DMS79 (cell line): ENCODE data around the gene PIH1D2.
"Not testable (repeated sequence)": the region's sequence is repeated elsewhere in the genome, so short reads cannot be mapped to it uniquely, and the experiment has no call there.

Experiments used
- DNase-seq: peaks from one replicate; lab custom pipeline; 2025; lab: John Stamatoyannopoulos, UW

PIH1D2 gene

GRCh38 chr11:112057170-112057569 is 16.6 kb downstream of the PIH1D2 start:
- DNase-seq: no peak

GRCh38 chr11:112051768-112052167 is 22.0 kb downstream of the PIH1D2 start:
- DNase-seq: no peak

- no peak for DNase-seq
These were observed 23.1 kb downstream of the PIH1D2 start for GRCh38 chr11:112050721-112051120.

GRCh38 chr11:112049777-112050176 is 24.0 kb downstream of the PIH1D2 start:
- no peak for DNase-seq

- DNase-seq: not testable (repeated sequence)
These were observed 25.6 kb downstream of the PIH1D2 start for GRCh38 chr11:112048256-112048655.

- not testable (repeated sequence) for DNase-seq
These were observed 27.2 kb downstream of the PIH1D2 start for GRCh38 chr11:112046647-112047046.

- DNase-seq: no peak
These were observed 28.9 kb downstream of the PIH1D2 start for GRCh38 chr11:112044961-112045360.

- no peak for DNase-seq
These were observed 30.9 kb downstream of the PIH1D2 start for GRCh38 chr11:112042961-112043304.

GRCh38 chr11:112042161-112042960 is 31.5 kb downstream of the PIH1D2 start:
- no peak for DNase-seq

GRCh38 chr11:112037527-112037926 is 36.3 kb downstream of the PIH1D2 start:
- no peak for DNase-seq

GRCh38 chr11:112033902-112034301 is 39.9 kb downstream of the PIH1D2 start:
- no peak for DNase-seq

GRCh38 chr11:112029460-112029859 is 44.4 kb downstream of the PIH1D2 start:
- no peak for DNase-seq

- DNase-seq: not testable (repeated sequence)
These were observed 46.9 kb downstream of the PIH1D2 start for GRCh38 chr11:112026784-112027410.

GRCh38 chr11:112025707-112026106 is 48.1 kb downstream of the PIH1D2 start:
- no peak for DNase-seq

- DNase-seq: peak; percentile 94
These were observed 48.8 kb downstream of the PIH1D2 start, which contains the start of gene DLAT for GRCh38 chr11:112024773-112025678. Gene DLAT (plus strand): TSS chr11:112025408. CDS start chr11:112025473, 65 bp downstream.

- no peak for DNase-seq
These were observed 49.5 kb downstream of the PIH1D2 start for GRCh38 chr11:112024178-112024772.

GRCh38 chr11:112023104-112023503 is 50.7 kb downstream of the PIH1D2 start:
- no peak for DNase-seq

GRCh38 chr11:112019066-112019465 is 54.8 kb downstream of the PIH1D2 start:
- no peak for DNase-seq
